SKM-1 treated with dmso at 0.1 percent for 144 hours (cell line): ENCODE measurements around the gene TPTE.
"Not testable (repeated sequence)": the region's sequence is repeated elsewhere in the genome, so short reads cannot be mapped to it uniquely, and the experiment has no call there.

Experiments
- DNase-seq: peaks from one replicate; lab custom pipeline; 2025; ENCODE audit not compliant: unreplicated experiment; lab: John Stamatoyannopoulos, UW

Gene TPTE

GRCh38 chr21:10616535-10616934, 95.2 kb downstream of the TPTE start:
- DNase-seq = no peak

- DNase-seq = not testable (repeated sequence)
Observed at GRCh38 chr21:10617133-10617752, 95.9 kb downstream of the TPTE start.

DNA sequence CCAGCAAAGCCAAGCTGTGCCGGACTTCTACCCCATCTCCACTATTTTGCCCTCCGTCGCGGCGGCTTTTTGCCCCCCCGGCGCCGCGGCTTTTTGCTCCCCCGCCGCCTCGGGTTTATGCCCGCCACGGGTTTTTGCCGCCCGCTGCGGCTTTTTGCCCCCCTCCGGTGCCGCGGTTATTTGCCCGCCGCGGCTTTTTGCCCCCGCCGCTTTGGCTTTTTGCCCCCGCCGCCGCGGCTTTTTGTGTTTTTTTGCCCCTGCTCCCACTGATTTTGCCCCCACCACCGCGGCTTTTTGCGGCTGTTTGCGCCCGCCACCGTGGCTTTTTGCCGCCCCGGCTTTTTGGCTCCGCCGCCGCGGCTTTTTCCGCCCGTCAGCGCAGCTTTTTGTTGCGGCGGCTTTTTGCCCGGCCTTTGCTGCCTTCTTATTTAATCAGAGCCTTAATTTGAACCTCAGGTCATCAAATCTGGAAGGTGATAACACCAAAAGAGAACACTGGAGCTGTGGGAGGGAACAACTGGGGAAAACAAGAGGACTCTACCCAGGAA, 106.0 kb downstream of the TPTE start:
- no peak for DNase-seq

DNA sequence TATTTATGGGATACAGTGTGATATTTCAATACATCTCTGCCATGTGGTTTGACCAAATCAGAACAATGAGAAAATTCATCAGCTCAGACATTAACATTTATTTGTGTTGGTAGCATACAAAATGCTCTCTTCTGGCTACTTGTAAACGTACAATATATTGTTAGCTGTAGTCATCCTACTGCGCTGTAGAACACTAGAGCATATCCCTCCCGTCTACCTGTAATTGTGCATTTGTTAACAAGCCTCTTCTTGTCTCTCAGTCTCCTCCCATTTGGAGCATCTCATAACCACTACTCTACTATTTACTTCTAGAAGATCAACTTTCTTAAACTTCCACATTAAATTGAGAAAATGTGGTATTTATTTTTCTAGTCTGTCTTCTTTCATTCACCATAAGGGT, 107.9 kb downstream of the TPTE start:
- not testable (repeated sequence) for DNase-seq

DNA sequence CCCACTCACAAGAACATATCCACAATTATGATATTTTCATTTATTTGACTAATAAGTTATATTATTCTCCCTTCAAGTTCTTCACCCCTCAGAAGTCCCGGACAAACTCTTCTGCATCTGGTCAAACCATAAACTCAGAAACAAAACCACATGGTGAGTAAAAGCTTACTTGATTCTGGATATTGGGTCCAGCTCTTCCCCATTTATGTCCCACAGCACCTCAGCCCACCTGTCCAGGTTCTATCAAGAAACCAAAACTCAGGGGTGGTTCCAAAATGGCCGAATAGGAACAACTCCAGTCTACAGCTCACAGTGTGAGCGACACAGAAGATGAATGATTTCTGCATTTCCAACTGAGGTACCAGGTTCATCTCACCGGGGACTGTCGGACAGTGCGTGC, 109.4 kb downstream of the TPTE start:
- DNase-seq = not testable (repeated sequence)

DNA sequence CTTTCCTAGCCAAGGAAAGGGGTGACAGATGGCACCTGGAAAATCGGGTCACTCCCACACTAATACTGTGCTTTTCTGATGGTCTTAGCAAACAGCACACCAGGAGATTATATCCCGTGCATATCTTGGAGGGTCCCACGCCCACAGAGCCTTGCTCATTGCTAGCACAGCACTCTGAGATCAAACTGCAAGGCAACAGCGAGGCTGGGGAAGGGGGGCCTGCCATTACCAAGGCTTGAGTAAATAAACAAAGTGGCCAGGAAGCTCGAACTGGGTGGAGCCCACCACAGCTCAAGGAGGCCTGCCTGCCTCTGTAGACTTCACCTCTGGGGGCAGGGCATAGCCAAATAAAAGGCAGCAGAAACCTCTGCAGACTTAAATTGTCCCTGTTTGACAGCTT, 109.9 kb downstream of the TPTE start:
- DNase-seq = not testable (repeated sequence)

DNA sequence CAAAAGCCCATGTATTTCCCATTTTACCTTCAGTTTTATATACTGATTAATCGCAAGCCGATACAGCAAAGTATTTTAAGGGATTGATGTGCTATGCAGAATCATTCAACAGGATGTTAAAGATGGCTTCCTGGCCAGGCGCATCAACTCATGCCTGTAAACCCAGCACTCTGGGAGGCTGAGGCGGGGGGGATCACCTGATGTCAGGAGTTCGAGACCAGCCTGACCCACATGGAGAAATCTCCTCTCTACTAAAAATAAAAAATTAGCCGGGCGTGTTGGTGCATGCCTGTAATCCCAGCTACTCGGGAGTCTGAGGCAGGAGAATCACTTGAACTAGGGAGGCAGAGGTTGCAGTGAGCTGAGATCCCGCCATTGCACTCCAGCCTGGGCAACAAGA, 116.8 kb downstream of the TPTE start:
- DNase-seq = not testable (repeated sequence)

DNA sequence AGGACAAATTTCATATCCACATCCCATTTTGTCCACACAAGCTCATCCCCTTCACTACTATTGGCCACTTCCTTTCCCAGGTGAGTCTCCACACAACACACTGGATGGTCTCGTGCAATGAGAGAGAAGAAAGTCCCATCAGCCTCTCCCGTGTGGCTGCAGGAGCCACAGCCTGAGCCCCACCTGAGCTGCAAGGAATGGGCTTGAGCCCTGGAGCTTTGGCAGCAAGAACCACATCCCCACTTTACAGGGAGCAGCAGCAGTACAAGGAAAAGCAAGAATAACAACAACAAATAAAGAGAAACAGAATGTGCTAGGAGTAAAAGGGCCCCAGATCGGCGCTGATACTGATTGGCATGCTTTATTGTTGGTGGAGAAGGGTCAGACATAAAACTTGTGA, 117.7 kb downstream of the TPTE start:
- DNase-seq = no peak

GRCh38 chr21:10639746-10640145, 118.4 kb downstream of the TPTE start:
- not testable (repeated sequence) for DNase-seq

DNA sequence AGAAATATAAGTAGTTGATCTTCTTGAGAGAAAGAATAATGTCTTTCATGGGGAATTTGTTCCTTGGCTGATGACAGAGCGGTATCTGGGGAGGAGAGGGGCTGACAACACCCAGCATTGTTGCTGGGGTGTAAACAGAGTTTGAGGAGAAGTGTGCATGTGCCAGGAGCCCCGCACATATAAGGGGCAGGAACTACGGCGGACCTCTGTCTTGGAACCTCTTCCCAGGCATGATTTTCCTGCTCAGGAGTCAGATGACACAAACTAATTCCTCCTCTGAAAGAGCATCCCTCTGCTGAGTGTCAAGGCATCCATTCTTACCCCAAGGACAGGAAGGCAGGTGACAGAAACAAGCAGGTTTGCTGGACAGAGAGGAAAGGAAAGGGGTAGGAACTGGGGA, 119.1 kb downstream of the TPTE start:
- no peak for DNase-seq

GRCh38 chr21:10641107-10641506, 119.7 kb downstream of the TPTE start:
- DNase-seq = no peak

DNA sequence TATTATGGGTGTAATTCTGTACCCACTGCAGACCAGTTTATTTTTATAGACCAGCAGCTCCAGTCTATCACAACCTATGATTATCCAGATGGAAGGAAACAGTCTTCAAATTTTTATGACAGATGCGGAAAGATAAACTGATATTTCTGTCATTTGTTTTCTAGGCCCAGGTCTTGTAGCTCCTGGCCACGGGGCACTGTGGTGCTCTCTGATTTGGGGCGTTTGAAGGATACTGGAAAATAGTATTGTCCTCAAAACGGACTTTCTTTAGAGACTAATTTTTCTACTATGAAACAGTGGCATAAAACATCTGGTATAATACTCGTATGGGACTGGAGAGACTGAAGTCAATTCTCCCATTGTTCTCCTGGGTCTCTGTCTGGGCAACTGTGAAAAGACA, 124.3 kb downstream of the TPTE start:
- DNase-seq = not testable (repeated sequence)

DNA sequence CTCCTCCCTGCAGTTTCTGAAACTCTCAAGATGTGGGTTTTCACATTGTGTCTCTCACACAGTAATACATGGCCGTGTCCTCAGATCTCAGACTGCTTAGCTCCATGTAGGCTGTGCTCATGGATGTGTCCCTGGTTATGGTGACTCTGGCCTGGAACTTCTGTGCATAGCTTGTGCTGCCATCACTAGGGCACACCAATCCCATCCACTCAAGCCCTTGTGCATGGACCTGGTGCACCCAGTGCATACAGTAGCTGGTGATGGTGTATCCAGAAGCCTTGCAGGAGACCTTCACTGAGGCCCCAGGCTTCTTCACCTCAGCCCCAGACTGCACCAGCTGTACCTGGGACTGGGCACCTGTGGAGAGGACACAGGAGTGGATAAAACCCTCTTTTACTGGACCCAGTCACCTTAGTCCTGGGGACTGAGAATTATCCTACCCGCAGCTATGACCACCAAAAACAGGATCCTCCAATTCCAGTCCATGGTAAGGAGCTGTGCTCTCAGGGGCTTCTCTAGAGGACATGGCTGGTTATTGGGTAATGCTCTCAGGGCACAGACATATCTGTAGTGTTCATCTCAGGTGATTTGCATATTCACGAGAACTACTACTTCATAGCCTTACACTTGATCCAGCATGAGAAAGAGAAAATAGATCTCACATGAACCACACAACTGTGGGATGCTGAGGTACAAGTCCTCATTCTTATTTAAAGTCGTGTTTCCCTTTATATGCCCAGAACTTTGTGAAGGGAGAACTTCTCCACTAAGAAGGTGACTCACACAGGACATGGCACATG, 128.2 kb downstream of the TPTE start:
- DNase-seq = not testable (repeated sequence)

DNA sequence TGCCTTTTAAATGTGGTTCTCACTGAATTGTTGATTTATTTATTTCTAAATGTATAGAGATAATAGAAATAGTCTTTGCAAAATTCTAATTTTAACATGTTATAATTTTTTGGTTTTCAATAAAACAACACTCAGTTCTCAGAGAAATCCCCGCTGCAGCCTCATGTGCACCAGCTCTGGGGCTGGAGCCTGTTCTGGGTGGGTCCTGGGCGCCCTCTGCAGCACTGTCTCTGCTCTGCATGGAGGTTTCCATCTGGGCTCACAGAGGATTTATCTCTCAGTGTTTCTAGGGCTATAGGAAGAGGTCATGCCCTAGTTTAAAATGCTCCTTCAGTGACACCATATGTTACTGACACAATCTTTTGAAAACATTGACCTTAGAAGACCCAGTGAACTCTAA, 128.9 kb downstream of the TPTE start:
- DNase-seq = not testable (repeated sequence)
